GM12872 (cell line): ENCODE results near the gene ERN2.

Experiments used
- TF ChIP-seq, protein P1 (sequence below): IDR thresholded peaks from 3 replicates; pipeline ENCODE4 v1.5.1; 2011; ENCODE audit warnings: low read depth, mild to moderate bottlenecking, low read length, moderate library complexity; ENCODE audit not compliant: insufficient read depth

Gene ERN2

GRCh38 chr16:23745263-23745662 is 32.2 kb upstream of the ERN2 start:
- TF ChIP-seq, protein P1, sequence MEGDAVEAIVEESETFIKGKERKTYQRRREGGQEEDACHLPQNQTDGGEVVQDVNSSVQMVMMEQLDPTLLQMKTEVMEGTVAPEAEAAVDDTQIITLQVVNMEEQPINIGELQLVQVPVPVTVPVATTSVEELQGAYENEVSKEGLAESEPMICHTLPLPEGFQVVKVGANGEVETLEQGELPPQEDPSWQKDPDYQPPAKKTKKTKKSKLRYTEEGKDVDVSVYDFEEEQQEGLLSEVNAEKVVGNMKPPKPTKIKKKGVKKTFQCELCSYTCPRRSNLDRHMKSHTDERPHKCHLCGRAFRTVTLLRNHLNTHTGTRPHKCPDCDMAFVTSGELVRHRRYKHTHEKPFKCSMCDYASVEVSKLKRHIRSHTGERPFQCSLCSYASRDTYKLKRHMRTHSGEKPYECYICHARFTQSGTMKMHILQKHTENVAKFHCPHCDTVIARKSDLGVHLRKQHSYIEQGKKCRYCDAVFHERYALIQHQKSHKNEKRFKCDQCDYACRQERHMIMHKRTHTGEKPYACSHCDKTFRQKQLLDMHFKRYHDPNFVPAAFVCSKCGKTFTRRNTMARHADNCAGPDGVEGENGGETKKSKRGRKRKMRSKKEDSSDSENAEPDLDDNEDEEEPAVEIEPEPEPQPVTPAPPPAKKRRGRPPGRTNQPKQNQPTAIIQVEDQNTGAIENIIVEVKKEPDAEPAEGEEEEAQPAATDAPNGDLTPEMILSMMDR = no peak

DNA sequence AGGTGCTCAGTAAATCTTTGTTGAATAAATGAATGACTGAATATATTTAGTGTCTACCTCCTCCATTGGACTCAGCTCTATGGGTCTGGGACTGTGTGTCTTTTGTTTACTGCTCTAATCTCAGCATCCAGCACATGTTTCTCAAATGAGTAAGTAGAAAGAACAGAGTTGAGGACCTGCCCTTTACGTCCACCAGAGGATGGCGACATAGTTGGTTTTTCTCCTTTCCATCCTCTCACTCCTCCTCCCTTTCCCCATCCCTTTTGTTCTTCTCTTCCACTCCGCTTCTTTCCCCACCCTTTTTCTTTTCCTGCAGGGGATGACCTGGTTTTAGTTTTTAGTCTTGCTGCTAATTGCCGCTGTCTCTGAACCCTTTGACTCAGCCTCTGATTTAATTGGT is 29.7 kb upstream of the ERN2 start:
- TF ChIP-seq, protein P1 = no peak

DNA sequence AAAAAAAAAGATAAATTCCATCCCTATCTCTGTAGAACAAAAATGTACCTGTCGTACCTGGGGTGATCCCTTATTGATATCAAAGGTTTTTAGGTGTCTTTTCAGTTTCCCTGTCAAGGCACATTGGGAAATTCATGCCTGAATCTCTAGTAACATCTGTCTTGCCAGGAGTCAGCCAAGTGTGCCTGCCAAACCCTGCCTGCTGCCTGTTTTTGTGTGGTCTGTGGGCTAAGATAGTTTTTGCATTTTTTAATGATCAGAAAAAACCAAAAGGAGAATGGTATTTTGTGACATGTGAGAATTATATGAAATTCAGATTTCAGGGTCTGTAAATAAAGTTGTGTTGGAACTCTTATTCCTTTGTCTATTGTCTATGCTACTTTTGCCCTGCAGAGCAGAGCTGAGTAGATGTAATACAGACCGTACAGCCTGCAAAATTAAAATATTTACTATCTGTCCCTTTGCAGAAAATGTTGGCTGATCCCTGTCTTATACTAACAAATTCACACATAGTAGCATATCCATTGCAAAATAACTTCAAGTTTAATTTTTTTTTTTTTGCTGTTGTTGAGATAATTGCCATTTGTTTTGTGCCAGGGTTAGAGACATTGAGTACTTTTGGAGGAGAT is 28.8 kb upstream of the ERN2 start:
- TF ChIP-seq, protein P1 = no peak

GRCh38 chr16:23739516-23739915 is 26.5 kb upstream of the ERN2 start:
- TF ChIP-seq, protein P1 = no peak

DNA sequence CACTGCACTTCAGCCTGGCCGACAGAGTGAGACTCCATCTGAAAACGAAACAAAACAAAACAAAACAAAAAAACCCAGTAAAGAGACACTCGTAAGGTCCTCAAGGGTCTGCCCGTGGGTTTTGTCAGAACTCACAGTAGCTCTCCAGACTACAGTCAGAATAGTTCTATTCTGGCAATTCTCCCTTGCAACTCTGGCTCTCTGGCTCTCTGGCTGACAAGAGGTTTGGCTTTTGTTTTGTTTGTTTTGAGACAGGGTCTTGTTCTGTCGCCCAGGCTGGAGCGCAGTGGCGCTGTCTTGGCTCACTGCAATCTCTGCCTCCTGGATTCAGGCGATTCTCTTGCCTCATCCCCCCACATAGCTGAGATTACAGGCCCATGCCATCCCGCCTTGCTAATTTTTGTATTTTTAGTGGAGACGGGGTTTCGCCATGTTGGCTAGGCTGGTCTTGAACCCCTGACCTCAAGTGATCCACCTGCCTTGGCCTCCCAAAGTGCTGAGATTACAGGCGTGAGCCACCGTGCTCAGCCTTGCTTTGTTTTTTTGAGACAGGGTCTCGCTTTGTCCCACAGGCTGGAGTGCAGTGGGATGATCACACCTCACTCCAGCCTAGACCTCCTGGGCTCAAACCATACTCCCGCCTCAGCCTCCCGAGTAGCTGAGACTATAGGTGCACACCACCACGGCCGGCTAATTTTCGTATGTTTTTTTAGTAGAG is 21.3 kb upstream of the ERN2 start:
- TF ChIP-seq, protein P1 = no peak

- TF ChIP-seq, protein P1 = no peak
Observed at GRCh38 chr16:23729503-23730424, 16.7 kb upstream of the ERN2 start.

GRCh38 chr16:23728112-23728477 is 15.1 kb upstream of the ERN2 start:
- TF ChIP-seq, protein P1 = no peak
